Liver (tissue), 9 donors: ENCODE data around the gene SH3RF3. TPM values are rescaled to one million over a fixed set of nuclear protein-coding genes. Genes with fewer than 3 reads are reported as not detected.

Experiments
- DNase-seq: peaks from one replicate; pipeline ENCODE4 v3.0.0-alpha.2; 2017; ENCODE audit warnings: low spot score
- H3K27ac ChIP-seq, 2 donors: one replicate each; pipeline ENCODE4 v1.7.0; 2013; ENCODE audit warnings: inconsistent platforms in 2 of 2, low read length in 2 of 2, control low read depth in 1 of 2, low read depth in 1 of 2, mild to moderate bottlenecking in 1 of 2
- H3K27me3 ChIP-seq, 4 donors: one replicate each; pipeline versions ENCODE4 v1.6.1 to v1.7.0; 2013; ENCODE audit warnings: low read length in 3 of 4, inconsistent platforms in 1 of 4, mild to moderate bottlenecking in 1 of 4, moderate library complexity in 1 of 4; ENCODE audit not compliant: control insufficient read depth in 4 of 4, insufficient read depth in 4 of 4
- H3K36me3 ChIP-seq, 4 donors: one replicate each; pipeline versions ENCODE4 v1.6.1 to v1.7.0; 2013; ENCODE audit warnings: low read length in 3 of 4, mild to moderate bottlenecking in 3 of 4, low read depth in 1 of 4, moderate library complexity in 1 of 4; ENCODE audit not compliant: control insufficient read depth in 4 of 4, insufficient read depth in 3 of 4
- H3K4me1 ChIP-seq, 4 donors: one replicate each; pipeline versions ENCODE4 v1.6.1 to v1.7.0; 2013; ENCODE audit warnings: low read length in 3 of 4, mild to moderate bottlenecking in 3 of 4, moderate library complexity in 1 of 4; ENCODE audit not compliant: control insufficient read depth in 4 of 4, insufficient read depth in 4 of 4
- H3K4me3 ChIP-seq, 3 donors: one replicate each; pipeline versions ENCODE4 v1.6.1 to v1.7.0; 2013; ENCODE audit warnings: low read length in 3 of 3, control low read depth in 1 of 3, low read depth in 1 of 3, mild to moderate bottlenecking in 1 of 3
- H3K9ac ChIP-seq, 2 donors: one replicate each; pipeline ENCODE4 v1.7.0; 2013; ENCODE audit warnings: low read length in 2 of 2, mild to moderate bottlenecking in 2 of 2, moderate library complexity in 2 of 2, control low read depth in 1 of 2, low read depth in 1 of 2
- H3K9me3 ChIP-seq, 4 donors: one replicate each; pipeline versions ENCODE4 v1.6.1 to v1.7.0; 2013; ENCODE audit warnings: low read length in 3 of 4; ENCODE audit not compliant: control insufficient read depth in 4 of 4
- EGR1 ChIP-seq, 2 donors: IDR thresholded peaks; 2 replicates each; pipeline ENCODE4 v1.6.1; 2016 to 2018; ENCODE audit warnings: antibody characterized with exemption in 2 of 2, low read depth in 2 of 2
- FOXA1 ChIP-seq: IDR thresholded peaks from 2 replicates; pipeline ENCODE4 v1.6.1; 2016; ENCODE audit warnings: antibody characterized with exemption
- FOXA2 ChIP-seq: IDR thresholded peaks from 2 replicates; pipeline ENCODE4 v1.6.1; 2016; ENCODE audit warnings: antibody characterized with exemption
- HNF4A ChIP-seq, 2 donors: conservative IDR thresholded peaks; 2 replicates each; pipeline ENCODE4 v1.6.1; 2016; ENCODE audit warnings: antibody characterized with exemption in 2 of 2, mild to moderate bottlenecking in 2 of 2
- HNF4G ChIP-seq: IDR thresholded peaks from 2 replicates; pipeline ENCODE4 v1.6.1; 2016; ENCODE audit warnings: antibody characterized with exemption
- JUND ChIP-seq, 2 donors: IDR thresholded peaks; 2 replicates each; pipeline ENCODE4 v1.6.1; 2016; ENCODE audit warnings: antibody characterized with exemption in 2 of 2
- NR2F2 ChIP-seq: IDR thresholded peaks from 2 replicates; pipeline ENCODE4 v1.6.1; 2016; ENCODE audit warnings: antibody characterized with exemption
- RAD21 ChIP-seq, 2 donors: IDR thresholded peaks; 2 replicates each; pipeline ENCODE4 v1.6.1; 2016; ENCODE audit warnings: antibody characterized with exemption in 2 of 2, mild to moderate bottlenecking in 2 of 2
- RXRA ChIP-seq, 2 donors: IDR thresholded peaks; 2 replicates each; pipeline ENCODE4 v1.6.1; 2017 to 2018; ENCODE audit warnings: antibody characterized with exemption in 2 of 2, mild to moderate bottlenecking in 1 of 2
- SP1 ChIP-seq: IDR thresholded peaks from 2 replicates; pipeline ENCODE4 v1.6.1; 2018; ENCODE audit warnings: antibody characterized with exemption, mild to moderate bottlenecking
- TAF1 ChIP-seq: conservative IDR thresholded peaks from 2 replicates; pipeline ENCODE4 v1.6.1; 2016; ENCODE audit warnings: antibody characterized with exemption, mild to moderate bottlenecking
- YY1 ChIP-seq: IDR thresholded peaks from 2 replicates; pipeline ENCODE4 v1.6.1; 2016; ENCODE audit warnings: antibody characterized with exemption, mild to moderate bottlenecking
- WGBS: extraction: QIAGEN DNeasy Blood & Tissue Kit; methylation state at CpG from one replicate; pipeline ENCODE4 v1.1.7; 2013; 5-methylcytosine and 5-hydroxymethylcytosine counted together
- polyA plus RNA-seq, 2 donors: library from polyadenylated mRNA; stranded (reverse) in 1 of 2; unstranded in 1 of 2; fragments of 200-250 nt in 1 of 2; fragments of >200 nt in 1 of 2; fragmentation: Nextera tagmentation in 1 of 2; extraction: Ambion mirVana in 1 of 2; gene quantifications; one replicate each; pipeline versions ENCODE4 v1.2.1 to v1.2.3, GENCODE V29; 2013 to 2015
- total RNA-seq, 2 donors: library from RNA; depleted of rRNA; stranded (reverse); fragments of >200 nt; gene quantifications; one replicate each; pipeline ENCODE4 v1.2.3, GENCODE V29; 2014
- TF ChIP-seq, protein P1 (sequence below): IDR thresholded peaks from 2 replicates; pipeline ENCODE4 v1.6.1; 2016; ENCODE audit warnings: antibody characterized with exemption
- TF ChIP-seq, protein P2 (sequence below): fragments of 150-350 bp; IDR thresholded peaks from 2 replicates; pipeline ENCODE4 v1.5.1; 2017; ENCODE audit warnings: improper control_type of control experiment, low read depth, low read length; ENCODE audit not compliant: missing input control
- TF ChIP-seq, protein P3 (sequence below): IDR thresholded peaks from 2 replicates; pipeline ENCODE4 v1.6.1; 2016; ENCODE audit warnings: antibody characterized with exemption
- TF ChIP-seq, protein P4 (sequence below): IDR thresholded peaks from 2 replicates; pipeline ENCODE4 v1.6.1; 2016; ENCODE audit warnings: antibody characterized with exemption
- TF ChIP-seq, protein P5 (sequence below): IDR thresholded peaks from 2 replicates; pipeline ENCODE4 v1.6.1; 2016; ENCODE audit warnings: antibody characterized with exemption, mild to moderate bottlenecking
- donor health status: healthy.
- donor health status: healthy.
- donor health status: healthy.
- donor health status: healthy.
- donor health status: healthy.

The SH3RF3 gene
- total and polyA plus RNA-seq, 4 donors = 0.11 to 1.0 (median 0.54) TPM

DNA sequence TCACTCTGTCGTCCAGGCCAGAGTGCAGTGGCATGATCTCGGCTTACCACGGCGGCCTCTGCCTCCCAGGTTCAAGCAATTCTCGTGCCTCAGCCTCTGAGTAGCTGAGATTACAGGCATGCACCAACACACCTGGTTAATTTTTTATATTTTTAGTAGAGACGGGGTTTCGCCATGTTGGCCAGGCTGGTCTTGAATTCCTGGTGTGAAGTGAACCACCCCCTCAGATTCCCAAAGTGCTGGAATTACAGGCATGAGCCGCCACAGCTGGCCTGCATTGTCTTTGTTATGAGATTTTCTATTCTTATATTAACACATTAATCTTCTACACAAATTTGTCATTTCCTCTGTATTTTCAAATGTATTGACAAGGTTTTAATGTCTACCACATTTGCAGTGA is 409.5 kb downstream of the SH3RF3 start:
- no peak overlapping the region for H3K4me3 ChIP-seq
- DNase-seq = no peak
- 90% methylated on average over 8 of the region's 8 CpGs for WGBS

DNA sequence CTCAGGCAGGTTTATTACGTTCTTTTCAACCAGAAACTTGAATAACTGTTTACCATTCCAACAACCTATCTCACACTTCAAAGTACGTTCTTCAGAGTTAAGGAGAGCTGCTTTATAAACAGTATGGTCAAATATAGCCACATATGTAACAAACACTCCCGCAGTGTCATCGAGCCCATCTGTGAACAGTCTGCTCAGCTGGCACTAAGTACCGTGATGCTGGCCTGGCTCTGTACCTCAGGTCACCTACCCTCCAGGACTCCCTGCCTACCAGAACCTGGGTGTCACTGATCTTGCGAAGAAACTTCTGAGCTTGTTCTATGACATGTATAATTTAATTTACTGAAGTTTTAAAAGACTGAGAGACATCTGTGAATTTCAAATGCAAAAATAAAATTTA is 413.4 kb downstream of the SH3RF3 start:
- TF ChIP-seq RXRA (IDR thresholded peaks at IDR 0.05) = no peak
- no peak for TF ChIP-seq HNF4G
- 92% methylated on average over 6 of the region's 6 CpGs for WGBS
- Histone ChIP-seq H3K27ac (no peak overlapping the region), H3K9ac (no peak overlapping the region), H3K9me3 (no peaks in the 10 kb centered on the region), H3K36me3 (peaks cover 0 to 7% (median 3%) of the 10 kb centered on the region in 4 donors), H3K27me3 (no peaks in the 10 kb centered on the region), H3K4me3 (no peak overlapping the region), H3K4me1 (no peaks in the 10 kb centered on the region)
- DNase-seq = no peak

More for the DNA sequence above, 409.5 kb downstream of the SH3RF3 start:
- no peak overlapping the region for H3K9ac ChIP-seq
- TF ChIP-seq, protein P1, sequence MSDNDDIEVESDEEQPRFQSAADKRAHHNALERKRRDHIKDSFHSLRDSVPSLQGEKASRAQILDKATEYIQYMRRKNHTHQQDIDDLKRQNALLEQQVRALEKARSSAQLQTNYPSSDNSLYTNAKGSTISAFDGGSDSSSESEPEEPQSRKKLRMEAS = no peak
- TF ChIP-seq FOXA1 (no peak), RAD21 (IDR thresholded peaks at IDR 0.05) (no peak), HNF4G (no peak), HNF4A (conservative IDR thresholded peaks at IDR 0.05) (no peak), EGR1 (IDR thresholded peaks at IDR 0.05; ENCODE audit: low read depth in 2 of 2) (no peak), SP1 (no peak), YY1 (no peak), JUND (IDR thresholded peaks at IDR 0.05) (no peak), TAF1 (no peak), RXRA (IDR thresholded peaks at IDR 0.05) (no peak), NR2F2 (no peak), FOXA2 (no peak)
- TF ChIP-seq, protein P2, sequence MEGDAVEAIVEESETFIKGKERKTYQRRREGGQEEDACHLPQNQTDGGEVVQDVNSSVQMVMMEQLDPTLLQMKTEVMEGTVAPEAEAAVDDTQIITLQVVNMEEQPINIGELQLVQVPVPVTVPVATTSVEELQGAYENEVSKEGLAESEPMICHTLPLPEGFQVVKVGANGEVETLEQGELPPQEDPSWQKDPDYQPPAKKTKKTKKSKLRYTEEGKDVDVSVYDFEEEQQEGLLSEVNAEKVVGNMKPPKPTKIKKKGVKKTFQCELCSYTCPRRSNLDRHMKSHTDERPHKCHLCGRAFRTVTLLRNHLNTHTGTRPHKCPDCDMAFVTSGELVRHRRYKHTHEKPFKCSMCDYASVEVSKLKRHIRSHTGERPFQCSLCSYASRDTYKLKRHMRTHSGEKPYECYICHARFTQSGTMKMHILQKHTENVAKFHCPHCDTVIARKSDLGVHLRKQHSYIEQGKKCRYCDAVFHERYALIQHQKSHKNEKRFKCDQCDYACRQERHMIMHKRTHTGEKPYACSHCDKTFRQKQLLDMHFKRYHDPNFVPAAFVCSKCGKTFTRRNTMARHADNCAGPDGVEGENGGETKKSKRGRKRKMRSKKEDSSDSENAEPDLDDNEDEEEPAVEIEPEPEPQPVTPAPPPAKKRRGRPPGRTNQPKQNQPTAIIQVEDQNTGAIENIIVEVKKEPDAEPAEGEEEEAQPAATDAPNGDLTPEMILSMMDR = no peak
- TF ChIP-seq, protein P3, sequence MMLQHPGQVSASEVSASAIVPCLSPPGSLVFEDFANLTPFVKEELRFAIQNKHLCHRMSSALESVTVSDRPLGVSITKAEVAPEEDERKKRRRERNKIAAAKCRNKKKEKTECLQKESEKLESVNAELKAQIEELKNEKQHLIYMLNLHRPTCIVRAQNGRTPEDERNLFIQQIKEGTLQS = no peak
- TF ChIP-seq, protein P4, sequence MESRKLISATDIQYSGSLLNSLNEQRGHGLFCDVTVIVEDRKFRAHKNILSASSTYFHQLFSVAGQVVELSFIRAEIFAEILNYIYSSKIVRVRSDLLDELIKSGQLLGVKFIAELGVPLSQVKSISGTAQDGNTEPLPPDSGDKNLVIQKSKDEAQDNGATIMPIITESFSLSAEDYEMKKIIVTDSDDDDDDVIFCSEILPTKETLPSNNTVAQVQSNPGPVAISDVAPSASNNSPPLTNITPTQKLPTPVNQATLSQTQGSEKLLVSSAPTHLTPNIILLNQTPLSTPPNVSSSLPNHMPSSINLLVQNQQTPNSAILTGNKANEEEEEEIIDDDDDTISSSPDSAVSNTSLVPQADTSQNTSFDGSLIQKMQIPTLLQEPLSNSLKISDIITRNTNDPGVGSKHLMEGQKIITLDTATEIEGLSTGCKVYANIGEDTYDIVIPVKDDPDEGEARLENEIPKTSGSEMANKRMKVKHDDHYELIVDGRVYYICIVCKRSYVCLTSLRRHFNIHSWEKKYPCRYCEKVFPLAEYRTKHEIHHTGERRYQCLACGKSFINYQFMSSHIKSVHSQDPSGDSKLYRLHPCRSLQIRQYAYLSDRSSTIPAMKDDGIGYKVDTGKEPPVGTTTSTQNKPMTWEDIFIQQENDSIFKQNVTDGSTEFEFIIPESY = no peak
- TF ChIP-seq, protein P5, sequence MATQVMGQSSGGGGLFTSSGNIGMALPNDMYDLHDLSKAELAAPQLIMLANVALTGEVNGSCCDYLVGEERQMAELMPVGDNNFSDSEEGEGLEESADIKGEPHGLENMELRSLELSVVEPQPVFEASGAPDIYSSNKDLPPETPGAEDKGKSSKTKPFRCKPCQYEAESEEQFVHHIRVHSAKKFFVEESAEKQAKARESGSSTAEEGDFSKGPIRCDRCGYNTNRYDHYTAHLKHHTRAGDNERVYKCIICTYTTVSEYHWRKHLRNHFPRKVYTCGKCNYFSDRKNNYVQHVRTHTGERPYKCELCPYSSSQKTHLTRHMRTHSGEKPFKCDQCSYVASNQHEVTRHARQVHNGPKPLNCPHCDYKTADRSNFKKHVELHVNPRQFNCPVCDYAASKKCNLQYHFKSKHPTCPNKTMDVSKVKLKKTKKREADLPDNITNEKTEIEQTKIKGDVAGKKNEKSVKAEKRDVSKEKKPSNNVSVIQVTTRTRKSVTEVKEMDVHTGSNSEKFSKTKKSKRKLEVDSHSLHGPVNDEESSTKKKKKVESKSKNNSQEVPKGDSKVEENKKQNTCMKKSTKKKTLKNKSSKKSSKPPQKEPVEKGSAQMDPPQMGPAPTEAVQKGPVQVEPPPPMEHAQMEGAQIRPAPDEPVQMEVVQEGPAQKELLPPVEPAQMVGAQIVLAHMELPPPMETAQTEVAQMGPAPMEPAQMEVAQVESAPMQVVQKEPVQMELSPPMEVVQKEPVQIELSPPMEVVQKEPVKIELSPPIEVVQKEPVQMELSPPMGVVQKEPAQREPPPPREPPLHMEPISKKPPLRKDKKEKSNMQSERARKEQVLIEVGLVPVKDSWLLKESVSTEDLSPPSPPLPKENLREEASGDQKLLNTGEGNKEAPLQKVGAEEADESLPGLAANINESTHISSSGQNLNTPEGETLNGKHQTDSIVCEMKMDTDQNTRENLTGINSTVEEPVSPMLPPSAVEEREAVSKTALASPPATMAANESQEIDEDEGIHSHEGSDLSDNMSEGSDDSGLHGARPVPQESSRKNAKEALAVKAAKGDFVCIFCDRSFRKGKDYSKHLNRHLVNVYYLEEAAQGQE = no peak
- H3K36me3 ChIP-seq = no peaks in the 10 kb centered on the region
- H3K4me1 ChIP-seq = no peaks in the 10 kb centered on the region
- H3K9me3 ChIP-seq = no peaks in the 10 kb centered on the region
- H3K27me3 ChIP-seq = no peaks in the 10 kb centered on the region
- H3K27ac ChIP-seq = no peak overlapping the region
